K562 (cell line): Measurements from ENCODE around the gene TMX1. TPM values are rescaled to one million over a fixed set of nuclear protein-coding genes. Genes with fewer than 3 reads are reported as not detected.

Experiments
- ATAC-seq: fragments of 200-7000 bp; cut with Tn5 transposase; 3 replicates; pipeline ENCODE4 v1.9.1; 2020; ENCODE audit warnings: moderate library complexity
- BruUV-seq: library from RNA; stranded (reverse); fragments of 400-500 nt; replicated peaks from 2 replicates; lab custom pipeline; 2021; lab: Mats Ljungman, UMichigan
- CTCF ChIA-PET: fragments of 300-600 bp; formaldehyde crosslinking; extraction: SDS; loops from one replicate; lab custom pipeline; 2021; ENCODE audit warnings: low intra/inter-chr PET ratio; lab: Yijun Ruan, JAX
- POLR2A ChIA-PET: fragments of 300-600, 350-650 bp; sonication (Branson Sonifier 250); formaldehyde crosslinking; extraction: SDS; loops from one replicate; lab custom pipeline; 2021; ENCODE audit warnings: antibody characterized with exemption, inconsistent platforms; lab: Yijun Ruan, JAX
- DNase-seq, 4 experiments: peaks; one replicate each; pipeline versions ENCODE4 v3.0.0 to v3.0.0-alpha.2; 2011 to 2018; ENCODE audit warnings: low spot score in 3 of 4, mixed read lengths in 3 of 4; ENCODE audit errors: extremely low read depth in 1 of 4
- FAIRE-seq: peaks from 2 replicates; lab custom pipeline; 2011; peaks lifted over from hg19 to GRCh38; lab: Jason Lieb, UNC
- H2AFZ ChIP-seq: 2 replicates; pipeline ENCODE4 v1.6.0; 2011; ENCODE audit warnings: low read depth, low read length, control low read depth, inconsistent platforms
- H3K27ac ChIP-seq: fragments of 200-600 bp; 3 replicates; pipeline ENCODE4 v1.8.0; 2011; ENCODE audit warnings: low read depth, mild to moderate bottlenecking, control low read depth, inconsistent platforms, low read length, moderate library complexity, mixed read lengths; ENCODE audit errors: extremely low read depth
- H3K27me3 ChIP-seq, 2 experiments: fragments of 300-600 bp in 1 of 2; 2 replicates in 1 of 2; 3 replicates in 1 of 2; pipeline versions ENCODE4 v1.6.0 to v1.8.0; 2011; ENCODE audit warnings: inconsistent platforms in 2 of 2, low read length in 2 of 2, mild to moderate bottlenecking in 1 of 2, mixed read lengths in 1 of 2, moderate library complexity in 1 of 2; ENCODE audit not compliant: control insufficient read depth in 2 of 2, insufficient read depth in 2 of 2
- H3K36me3 ChIP-seq: fragments of 300-600 bp; 3 replicates; pipeline ENCODE4 v1.8.0; 2011; ENCODE audit warnings: mild to moderate bottlenecking, low read length, inconsistent platforms; ENCODE audit not compliant: control insufficient read depth, insufficient read depth
- H3K4me1 ChIP-seq, 2 experiments: fragments of 200-600 bp in 1 of 2; replicated peaks in 1 of 2; 2 replicates in 1 of 2; 3 replicates in 1 of 2; pipeline versions ENCODE4 v1.5.1 to v1.8.0; 2011; ENCODE audit warnings: inconsistent platforms in 2 of 2, low read length in 2 of 2, mild to moderate bottlenecking in 1 of 2, mixed read lengths in 1 of 2, moderate library complexity in 1 of 2; ENCODE audit not compliant: control insufficient read depth in 2 of 2, insufficient read depth in 2 of 2
- H3K4me2 ChIP-seq: 2 replicates; pipeline ENCODE4 v1.6.1; 2011; ENCODE audit warnings: low read length, control low read depth, inconsistent platforms, mixed read lengths; ENCODE audit not compliant: insufficient read depth
- H3K4me3 ChIP-seq: fragments of 200-600 bp; sonication (generic), shearing (Covaris generic); 2 replicates; pipeline ENCODE4 v1.5.1; 2016; ENCODE audit warnings: control low read depth, inconsistent platforms
- H3K79me2 ChIP-seq: fragments of 200-600 bp; 3 replicates; pipeline ENCODE4 v1.8.0; 2011; ENCODE audit warnings: low read length, inconsistent platforms; ENCODE audit not compliant: control insufficient read depth, insufficient read depth
- H3K9ac ChIP-seq, 2 experiments: 2 replicates each; pipeline versions ENCODE4 v1.6.0 to v1.6.1; 2011; ENCODE audit warnings: low read depth in 2 of 2, low read length in 2 of 2, control low read depth in 1 of 2, inconsistent platforms in 1 of 2, mild to moderate bottlenecking in 1 of 2, mixed read lengths in 1 of 2; ENCODE audit not compliant: insufficient read depth in 1 of 2
- H3K9me1 ChIP-seq: one replicate; pipeline ENCODE4 v1.6.0; 2011; ENCODE audit warnings: inconsistent platforms, mild to moderate bottlenecking, low read length, moderate library complexity; ENCODE audit not compliant: control insufficient read depth, insufficient read depth
- H3K9me3 ChIP-seq: replicated peaks from 2 replicates; pipeline ENCODE4 v1.5.1; 2011; ENCODE audit warnings: low read depth, low read length, inconsistent platforms; ENCODE audit not compliant: control insufficient read depth, insufficient read depth
- H4K20me1 ChIP-seq: replicated peaks from 2 replicates; pipeline ENCODE4 v1.6.1; 2011; ENCODE audit warnings: low read length, inconsistent platforms, mixed read lengths; ENCODE audit not compliant: control insufficient read depth, insufficient read depth
- BACH1 ChIP-seq: fragments of 200-800 bp; sonication (Bioruptor generic); IDR thresholded peaks from 2 replicates; pipeline ENCODE4 v1.6.1; 2016; ENCODE audit warnings: missing genetic modification characterization, missing compliant biosample characterization
- BDP1 ChIP-seq: IDR thresholded peaks from 3 replicates; pipeline ENCODE4 v1.6.1; 2011; ENCODE audit not compliant: insufficient read length, insufficient read depth
- CBFA2T2 ChIP-seq: fragments of 450-650 bp; conservative IDR thresholded peaks from 2 replicates; pipeline ENCODE4 v1.6.1; 2017; ENCODE audit warnings: mild to moderate bottlenecking
- CTCF ChIP-seq, 3 experiments: IDR thresholded peaks in 2 of 3; conservative IDR thresholded peaks in 1 of 3; 2 replicates each; pipeline ENCODE4 v1.5.1; 2011 to 2012; ENCODE audit warnings: low read length in 3 of 3, mild to moderate bottlenecking in 3 of 3, control low read depth in 2 of 3, improper control_type of control experiment in 1 of 3, inconsistent platforms in 1 of 3, low read depth in 1 of 3, mixed read lengths in 1 of 3, moderate library complexity in 1 of 3; ENCODE audit not compliant: insufficient read depth in 2 of 3
- DIDO1 ChIP-seq: fragments of 450-650 bp; IDR thresholded peaks from 2 replicates; pipeline ENCODE4 v1.6.1; 2016; ENCODE audit warnings: low read depth, missing biosample characterization, missing genetic modification characterization
- ELK3 ChIP-seq: fragments of 450-650 bp; formaldehyde crosslinking; IDR thresholded peaks from 2 replicates; pipeline ENCODE4 v1.4.0; 2020; ENCODE audit warnings: mild to moderate bottlenecking
- FOSL1 ChIP-seq: fragments of 200-800 bp; sonication (Bioruptor generic); conservative IDR thresholded peaks from 2 replicates; pipeline ENCODE4 v1.6.1; 2016; ENCODE audit warnings: missing genetic modification characterization, missing compliant biosample characterization
- PREB ChIP-seq: sonication (generic); formaldehyde crosslinking; IDR thresholded peaks from 2 replicates; pipeline ENCODE4 v1.8.1; 2023; ENCODE audit warnings: mild to moderate bottlenecking, missing genetic modification reagents
- TCF7 ChIP-seq: sonication (generic); IDR thresholded peaks from 2 replicates; pipeline ENCODE4 v1.6.1; 2016; ENCODE audit warnings: antibody characterized with exemption, borderline replicate concordance
- TSHZ1 ChIP-seq: fragments of 250-450 bp; sonication (Bioruptor Pico); IDR thresholded peaks from 2 replicates; pipeline ENCODE4 v1.4.0; 2020; ENCODE audit warnings: mild to moderate bottlenecking, moderate library complexity
- ZBED1 ChIP-seq: IDR thresholded peaks from 2 replicates; pipeline ENCODE4 v1.6.1; 2014
- ZNF175 ChIP-seq: fragments of 200-800 bp; sonication (Bioruptor generic); IDR thresholded peaks from 2 replicates; pipeline ENCODE4 v1.6.1; 2016; ENCODE audit warnings: low read depth, mild to moderate bottlenecking, missing genetic modification characterization, missing compliant biosample characterization
- WGBS: fragments of 100-300 bp; shearing (Covaris generic); methylation state at CpG from one replicate; pipeline ENCODE4 v1.1.6; 2016; ENCODE audit warnings: low coverage, mixed read lengths; ENCODE audit not compliant: insufficient coverage; ENCODE audit errors: missing lambda C conversion rate; 5-methylcytosine and 5-hydroxymethylcytosine counted together
- in situ Hi-C: fragments of 300-500 bp; cut with MboI; formaldehyde crosslinking; loops from 4 replicates; pipeline ENCODE4 v1.15.0; 2018; ENCODE audit warnings: inconsistent platforms, mixed read lengths
- intact Hi-C: fragments of 100-400 bp; cut with micrococcal nuclease; formaldehyde crosslinking; loops from 2 replicates; pipeline ENCODE4 v1.14.2; 2022
- polyA plus RNA-seq, 8 experiments: library from polyadenylated mRNA; depleted of rRNA in 4 of 8; stranded (reverse) in 5 of 8; unstranded in 3 of 8; fragments of >200 nt; fragmentation: Nextera tagmentation in 2 of 8; fragmentation: Illumina TruSeq in 1 of 8; extraction: Ambion mirVana in 2 of 8; extraction: Trizol in 1 of 8; gene quantifications; 2 replicates each; pipeline versions ENCODE4 v1.2.1 to v1.2.3, GENCODE V29; 2011 to 2014; ENCODE audit warnings: inconsistent platforms in 1 of 8, missing spikeins in 1 of 8
- total RNA-seq, 7 experiments: library from RNA; depleted of rRNA in 6 of 7; stranded (reverse); fragments of >200 nt in 6 of 7; fragmentation: Illumina TruSeq in 2 of 7; extraction: Trizol in 2 of 7; gene quantifications; 2 replicates each; pipeline versions ENCODE4 v1.2.1 to v1.2.3, GENCODE V29; 2011 to 2021; ENCODE audit warnings: low replicate concordance in 1 of 7
- TF ChIP-seq, protein P1 (sequence below): fragments of 250-450 bp; sonication (Bioruptor Pico); IDR thresholded peaks from 2 replicates; pipeline ENCODE4 v1.8.0; 2022; ENCODE audit warnings: inconsistent platforms

The TMX1 gene
- total and polyA plus RNA-seq, 9 of the 15 experiments (the other 6 are each of a cell fraction or from before 2014, with no cell fraction given), result 19.5 to 101 (median 34.7) TPM

DNA sequence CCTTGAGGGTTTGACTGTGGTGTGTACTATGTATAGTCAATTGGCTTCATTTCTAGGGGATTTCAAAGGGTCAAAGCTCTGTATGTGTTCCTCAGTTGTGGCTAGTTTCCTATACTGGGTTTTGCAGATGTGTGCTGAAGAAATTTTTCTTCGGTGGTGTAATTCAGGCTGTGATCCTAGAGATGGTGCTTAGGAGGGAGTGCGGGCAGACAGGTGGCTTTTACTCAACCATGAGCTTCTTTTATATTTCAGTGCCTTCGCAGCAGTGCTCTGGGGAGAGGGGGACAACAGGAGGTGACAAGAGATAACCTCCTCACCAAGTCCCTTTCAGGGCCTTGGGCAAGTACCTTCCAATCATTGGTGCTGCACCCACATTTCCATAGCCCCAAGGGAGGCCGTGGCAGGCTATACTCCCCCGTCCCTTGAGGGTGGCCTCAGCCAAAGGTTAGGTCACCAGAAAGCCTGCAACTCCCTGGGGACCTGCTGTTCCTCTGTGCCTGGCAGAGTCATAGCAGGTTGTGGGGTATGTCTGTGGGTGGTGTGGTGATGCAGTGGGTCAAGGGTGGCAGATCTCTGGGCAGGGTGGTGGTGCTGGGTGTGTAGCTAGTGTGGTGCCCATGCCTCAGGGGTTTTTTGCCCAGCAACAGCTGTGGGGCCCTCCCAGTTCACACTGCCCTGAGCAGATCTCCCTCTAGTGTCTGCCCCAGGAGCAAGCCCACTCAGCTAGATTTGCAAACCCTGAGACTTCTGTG, 37.0 kb upstream of the TMX1 start:
- FAIRE-seq (no peak), DNase-seq (no peak), ATAC-seq (no peak)
- in situ Hi-C loops, result no loop called here
- Histone ChIP-seq H3K79me2 (no peaks in the 10 kb centered on the region), H4K20me1 (no peaks in the 10 kb centered on the region), H3K9me1 (no peaks in the 10 kb centered on the region), H3K27me3 (no peaks in the 10 kb centered on the region), H3K27ac (no peak overlapping the region), H3K4me2 (no peak overlapping the region), H3K4me3 (no peak overlapping the region), H3K36me3 (no peaks in the 10 kb centered on the region), H3K9me3 (no peaks in the 10 kb centered on the region), H3K4me1 (no peaks in the 10 kb centered on the region), H2AFZ (no peak overlapping the region), H3K9ac (no peak overlapping the region)
- POLR2A ChIA-PET, result no interaction called here
- WGBS, result 0% methylated on average over 5 of the region's 5 CpGs
- no TSS peak for BruUV-seq
- no peak for TF ChIP-seq TCF7
- no peak for TF ChIP-seq FOSL1 (tag)
- TF ChIP-seq CBFA2T2, result no peak
- no peak for TF ChIP-seq PREB (CRISPR knock-in tag)
- no peak for TF ChIP-seq ELK3 (CRISPR knock-in tag)
- TF ChIP-seq CTCF (IDR thresholded peaks at IDR 0.05 in 2 of 3, conservative IDR thresholded peaks at IDR 0.05 in 1 of 3; ENCODE audit: insufficient read depth in 2 of 3, low read depth in 1 of 3, low read length in 3 of 3), result no peak
- TF ChIP-seq BDP1, result no peak
- TF ChIP-seq DIDO1 (tag), result no peak
- no peak for TF ChIP-seq BACH1 (tag)
- TF ChIP-seq ZBED1, result no peak
- TF ChIP-seq, protein P1, sequence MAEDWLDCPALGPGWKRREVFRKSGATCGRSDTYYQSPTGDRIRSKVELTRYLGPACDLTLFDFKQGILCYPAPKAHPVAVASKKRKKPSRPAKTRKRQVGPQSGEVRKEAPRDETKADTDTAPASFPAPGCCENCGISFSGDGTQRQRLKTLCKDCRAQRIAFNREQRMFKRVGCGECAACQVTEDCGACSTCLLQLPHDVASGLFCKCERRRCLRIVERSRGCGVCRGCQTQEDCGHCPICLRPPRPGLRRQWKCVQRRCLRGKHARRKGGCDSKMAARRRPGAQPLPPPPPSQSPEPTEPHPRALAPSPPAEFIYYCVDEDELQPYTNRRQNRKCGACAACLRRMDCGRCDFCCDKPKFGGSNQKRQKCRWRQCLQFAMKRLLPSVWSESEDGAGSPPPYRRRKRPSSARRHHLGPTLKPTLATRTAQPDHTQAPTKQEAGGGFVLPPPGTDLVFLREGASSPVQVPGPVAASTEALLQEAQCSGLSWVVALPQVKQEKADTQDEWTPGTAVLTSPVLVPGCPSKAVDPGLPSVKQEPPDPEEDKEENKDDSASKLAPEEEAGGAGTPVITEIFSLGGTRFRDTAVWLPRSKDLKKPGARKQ (CRISPR knock-in tag), result no peak
- no peak for TF ChIP-seq ZNF175
- TF ChIP-seq TSHZ1, result no peak
- CTCF ChIA-PET, result no interaction called here
- intact Hi-C loops, result no loop called here
